ENCODE results near the gene JMJD1C. TPM values are rescaled to one million over a fixed set of nuclear protein-coding genes. Genes with fewer than 3 reads are reported as not detected.
"Not testable (repeated sequence)": the region's sequence is repeated elsewhere in the genome, so short reads cannot be mapped to it uniquely, and the experiment has no call there.

Gene JMJD1C
- total and polyA plus RNA-seq, 11 donors: 20.3 to 54.6 (median 34.1) TPM

DNA sequence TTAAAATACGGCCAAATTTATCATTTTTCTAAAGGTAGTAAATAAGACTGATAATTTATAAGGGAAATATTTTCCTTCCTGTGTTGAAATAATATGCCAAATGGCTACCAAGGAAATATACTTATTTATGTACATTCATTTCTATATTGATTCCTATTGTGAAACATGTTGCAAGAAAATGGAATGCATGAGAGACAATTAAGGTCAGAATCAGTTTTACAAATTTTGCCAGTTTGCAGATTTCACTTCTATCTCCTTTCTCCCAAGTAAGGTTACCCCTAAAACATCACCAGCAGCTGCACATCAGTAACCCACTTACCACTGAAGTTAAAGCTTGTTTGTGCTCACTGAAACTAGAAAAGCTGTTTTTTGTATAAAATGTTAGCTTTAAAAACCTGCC is 36.2 kb upstream of the JMJD1C start:
- Histone ChIP-seq H3K27me3 (no peaks in the 10 kb centered on the region), H3K4me1 (peaks cover 0 to 41% (median 17%) of the 10 kb centered on the region in 12 donors), H3K4me3 (no peak overlapping the region), H3K27ac (no peak overlapping the region), H3K9me3 (no peaks in the 10 kb centered on the region), H3K36me3 (no peaks in the 10 kb centered on the region)
- ATAC-seq: no peak
- intact Hi-C loops (cut with DNase I): no loop called here
- TF ChIP-seq CTCF (IDR thresholded peaks at IDR 0.05) (no peak), POLR2A (IDR thresholded peaks at IDR 0.05) (no peak)
- 92 to 94% (median 93%) methylated on average over 1 of the region's 1 CpG for WGBS, 4 donors
- DNase-seq: no peak

GRCh38 chr10:63500551-63500950 is 34.8 kb upstream of the JMJD1C start:
- H3K4me3 ChIP-seq; H3K27me3 ChIP-seq; H3K27ac ChIP-seq; ATAC-seq; DNase-seq; H3K9me3 ChIP-seq; intact Hi-C loops (cut with DNase I); H3K36me3 ChIP-seq: not testable (repeated sequence)
- peaks cover 0 to 27% (median 11%) of the 10 kb centered on the region in 12 donors for H3K4me1 ChIP-seq
- 91 to 95% (median 93%) methylated on average over 5 of the region's 5 CpGs for WGBS, 4 donors

DNA sequence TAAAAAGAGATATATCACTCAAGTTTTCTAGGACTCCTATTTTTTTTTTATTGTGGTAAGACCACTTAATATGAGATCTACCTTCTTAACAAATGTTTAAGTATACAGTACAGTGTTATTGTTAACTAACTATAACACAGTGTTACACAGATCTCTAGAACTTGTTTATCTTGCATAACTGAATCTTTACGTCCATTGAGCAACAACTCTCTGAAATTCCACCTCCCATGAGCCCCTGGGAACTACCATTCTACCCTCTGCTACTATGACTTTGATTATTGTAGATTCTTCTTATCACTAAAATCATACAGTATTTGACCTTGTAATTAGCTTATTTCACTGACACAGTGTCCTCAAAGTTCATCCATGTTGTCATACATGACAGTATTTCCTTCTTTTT is 32.9 kb upstream of the JMJD1C start:
- Histone ChIP-seq H3K27ac (no peak overlapping the region), H3K4me3 (no peak overlapping the region), H3K4me1 (peaks cover 0 to 14% (median 5%) of the 10 kb centered on the region in 12 donors), H3K9me3 (peaks cover 0 to 5% (median 0%) of the 10 kb centered on the region in 12 donors), H3K36me3 (no peaks in the 10 kb centered on the region), H3K27me3 (no peaks in the 10 kb centered on the region)
- DNase-seq: no peak
- ATAC-seq: no peak
- intact Hi-C loops (cut with DNase I): no loop called here
- WGBS, 4 donors: 73 to 82% (median 77%) methylated on average over 1 of the region's 1 CpG
- TF ChIP-seq POLR2A (IDR thresholded peaks at IDR 0.05): no peak
- TF ChIP-seq CTCF (IDR thresholded peaks at IDR 0.05): no peak

GRCh38 chr10:63497321-63497720 is 31.5 kb upstream of the JMJD1C start:
- Histone ChIP-seq H3K36me3 (no peaks in the 10 kb centered on the region), H3K9me3 (peaks cover 0 to 5% (median 0%) of the 10 kb centered on the region in 12 donors), H3K27me3 (no peaks in the 10 kb centered on the region), H3K4me3 (no peak overlapping the region), H3K27ac (no peak overlapping the region), H3K4me1 (peaks cover 0 to 15% (median 5%) of the 10 kb centered on the region in 12 donors)
- DNase-seq (no peak), ATAC-seq (no peak)
- intact Hi-C loops (cut with DNase I): no loop called here
- 45 to 62% (median 56%) methylated on average over 1 of the region's 1 CpG for WGBS, 4 donors
- TF ChIP-seq CTCF (IDR thresholded peaks at IDR 0.05): no peak

DNA sequence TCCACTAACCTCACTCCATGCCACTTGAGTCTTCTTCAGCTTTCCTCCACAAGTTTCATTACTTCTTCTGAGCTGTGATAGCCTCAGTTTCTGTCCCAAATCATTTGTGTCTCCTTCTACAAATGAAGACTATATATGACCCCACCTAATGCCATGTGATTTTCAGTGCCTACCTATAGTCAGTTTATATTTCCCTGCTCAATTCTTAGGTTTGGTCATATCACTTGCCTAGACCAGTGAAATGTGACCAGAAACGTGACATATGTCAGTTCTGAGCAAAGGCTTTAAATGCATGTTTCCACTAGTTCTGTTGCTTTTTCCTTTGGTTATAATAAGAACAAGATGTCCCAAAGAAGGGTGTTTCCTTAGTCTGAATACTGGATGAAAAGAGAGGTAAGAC is 30.8 kb upstream of the JMJD1C start:
- Histone ChIP-seq H3K36me3 (no peaks in the 10 kb centered on the region), H3K27ac (no peak overlapping the region), H3K9me3 (peaks cover 0 to 5% (median 0%) of the 10 kb centered on the region in 12 donors), H3K4me1 (peaks cover 0 to 22% (median 13%) of the 10 kb centered on the region in 12 donors), H3K4me3 (no peak overlapping the region), H3K27me3 (no peaks in the 10 kb centered on the region)
- 86 to 100% (median 88%) methylated on average over 1 of the region's 1 CpG for WGBS, 4 donors
- TF ChIP-seq POLR2A (IDR thresholded peaks at IDR 0.05): no peak
- TF ChIP-seq CTCF (IDR thresholded peaks at IDR 0.05): no peak
- DNase-seq: no peak
- intact Hi-C loops (cut with DNase I): no loop called here
- no peak for ATAC-seq
